ENCODE measurements around the gene TUT4. TPM values are rescaled to one million over a fixed set of nuclear protein-coding genes. Genes with fewer than 3 reads are reported as not detected.

Gene TUT4
- total RNA-seq, 1 donor from 2014 or later = 24.8 TPM

GRCh38 chr1:52404116-52404974 lies 148.5 kb downstream of the TUT4 start, which contains the start of the genes ORC1 and PRPF38A:
TSS of gene ORC1 (minus strand) at chr1:52404423. CDS start at chr1:52402223, 2,200 bp downstream.
TSS of gene PRPF38A (plus strand) at chr1:52404602. CDS start at chr1:52404750, 148 bp downstream.
- DNase-seq = peak; percentile 99

- peak; percentile 71 for DNase-seq
Observed at GRCh38 chr1:52403566-52404115, 149.3 kb downstream of the TUT4 start.

- no peak for DNase-seq
Observed at GRCh38 chr1:52402860-52403240, 150.0 kb downstream of the TUT4 start.

- DNase-seq = peak; percentile 35
Observed at GRCh38 chr1:52400131-52400530, 152.8 kb downstream of the TUT4 start.

- no peak for DNase-seq
Observed at GRCh38 chr1:52399629-52400028, 153.3 kb downstream of the TUT4 start.

- DNase-seq = no peak
Observed at GRCh38 chr1:52393174-52393573, 159.7 kb downstream of the TUT4 start.

- no peak for DNase-seq
Observed at GRCh38 chr1:52386458-52386857, 166.4 kb downstream of the TUT4 start.

GRCh38 chr1:52385376-52385775 lies 167.5 kb downstream of the TUT4 start:
- no peak for DNase-seq

Other genes with a start within 250 kb of the TUT4 start
- gene CC2D1B, start 186.9 kb downstream of the TUT4 start, total RNA-seq = 28.5 and 37.3 TPM in 2 replicates
- gene ORC1, start 148.7 kb downstream of the TUT4 start, total RNA-seq = 2.9 and 11.2 TPM in 2 replicates
- 15.1 and 23.0 TPM in 2 replicates for gene PRPF38A, start 148.5 kb downstream of the TUT4 start, total RNA-seq
- 7.1 and 24.3 TPM in 2 replicates for gene GPX7, start 49.3 kb upstream of the TUT4 start, total RNA-seq
- gene SHISAL2A, start 80.1 kb upstream of the TUT4 start, total RNA-seq = not detected in 2 replicates
- gene COA7, start 145.3 kb upstream of the TUT4 start, total RNA-seq = 12.6 and 17.2 TPM in 2 replicates
- 45.0 and 49.7 TPM in 2 replicates for gene ZYG11B, start 173.4 kb upstream of the TUT4 start, total RNA-seq

All from dermis blood vessel endothelial cell (primary cell).